SK-N-SH treated with all-trans-retinoic acid at 6 μM for 48 hours (cell line): ENCODE results near the gene CTSD.

Source experiments
- ATAC-seq: fragments of 200-7000 bp; cut with Tn5 transposase; 3 replicates; pipeline ENCODE4 v1.9.1; 2020; ENCODE audit warnings: mild to moderate bottlenecking, moderate library complexity
- ARNTL ChIP-seq: fragments of 450-650 bp; formaldehyde crosslinking; IDR thresholded peaks from 2 replicates; pipeline ENCODE4 v1.5.0; 2020; ENCODE audit warnings: low read depth, mild to moderate bottlenecking, moderate library complexity, borderline replicate concordance
- BACH2 ChIP-seq: fragments of 250-450 bp; sonication (Bioruptor Pico); IDR thresholded peaks from 2 replicates; pipeline ENCODE4 v1.9.0; 2021; ENCODE audit warnings: mild to moderate bottlenecking, borderline replicate concordance
- CSDC2 ChIP-seq: fragments of 250-450 bp; sonication (Bioruptor Pico); IDR thresholded peaks from 2 replicates; pipeline ENCODE4 v1.5.0; 2020; ENCODE audit warnings: mild to moderate bottlenecking, moderate library complexity
- ESRRG ChIP-seq: fragments of 250-450 bp; sonication (Bioruptor Pico); IDR thresholded peaks from 2 replicates; pipeline ENCODE4 v1.6.1; 2021; ENCODE audit warnings: mild to moderate bottlenecking
- GLIS3 ChIP-seq: fragments of 250-450 bp; sonication (Bioruptor Pico); IDR thresholded peaks from 2 replicates; pipeline ENCODE4 v1.5.0; 2020; ENCODE audit warnings: mild to moderate bottlenecking, moderate library complexity
- ISL1 ChIP-seq: fragments of 250-450 bp; sonication (Bioruptor Pico); IDR thresholded peaks from 2 replicates; pipeline ENCODE4 v2.1.2; 2022; ENCODE audit warnings: mild to moderate bottlenecking, moderate library complexity
- OSR1 ChIP-seq: fragments of 250-450 bp; sonication (Bioruptor Pico); IDR thresholded peaks from 2 replicates; pipeline ENCODE4 v1.8.0; 2022; ENCODE audit warnings: moderate library complexity, mild to moderate bottlenecking, inconsistent platforms
- PPARA ChIP-seq: fragments of 250-450 bp; sonication (Bioruptor Pico); IDR thresholded peaks from 2 replicates; pipeline ENCODE4 v1.5.0; 2020; ENCODE audit warnings: mild to moderate bottlenecking, borderline replicate concordance
- RARB ChIP-seq: fragments of 250-450 bp; sonication (Bioruptor Pico); IDR thresholded peaks from 2 replicates; pipeline ENCODE4 v1.8.0; 2021; ENCODE audit warnings: mild to moderate bottlenecking, moderate library complexity
- SNAI2 ChIP-seq: fragments of 250-450 bp; sonication (Bioruptor Pico); IDR thresholded peaks from 2 replicates; pipeline ENCODE4 v1.5.0; 2020; ENCODE audit warnings: mild to moderate bottlenecking, moderate library complexity
- TCF4 ChIP-seq: fragments of 250-450 bp; sonication (Bioruptor Pico); IDR thresholded peaks from 2 replicates; pipeline ENCODE4 v1.8.0; 2021; ENCODE audit warnings: mild to moderate bottlenecking, moderate library complexity, borderline replicate concordance
- TOX ChIP-seq: fragments of 250-450 bp; sonication (Bioruptor Pico); IDR thresholded peaks from 2 replicates; pipeline ENCODE4 v1.8.0; 2021; ENCODE audit warnings: mild to moderate bottlenecking, moderate library complexity, borderline replicate concordance
- ZC3H10 ChIP-seq: fragments of 250-450 bp; sonication (Bioruptor Pico); IDR thresholded peaks from 2 replicates; pipeline ENCODE4 v1.5.1; 2021; ENCODE audit warnings: mild to moderate bottlenecking, moderate library complexity
- ZFP3 ChIP-seq: fragments of 250-450 bp; sonication (Bioruptor Pico); IDR thresholded peaks from 2 replicates; pipeline ENCODE4 v1.5.0; 2020; ENCODE audit warnings: mild to moderate bottlenecking, moderate library complexity
- ZFP30 ChIP-seq: fragments of 450-650 bp; formaldehyde crosslinking; IDR thresholded peaks from 2 replicates; pipeline ENCODE4 v1.5.0; 2022; ENCODE audit warnings: mild to moderate bottlenecking, moderate library complexity
- ZNF565 ChIP-seq: fragments of 450-650 bp; formaldehyde crosslinking; conservative IDR thresholded peaks from 2 replicates; pipeline ENCODE4 v1.5.0; 2020; ENCODE audit warnings: low read depth, mild to moderate bottlenecking, moderate library complexity
- ZNF70 ChIP-seq: fragments of 450-650 bp; formaldehyde crosslinking; IDR thresholded peaks from 2 replicates; pipeline ENCODE4 v1.5.0; 2020; ENCODE audit warnings: mild to moderate bottlenecking, moderate library complexity
- ZNF8 ChIP-seq: fragments of 450-650 bp; formaldehyde crosslinking; IDR thresholded peaks from 2 replicates; pipeline ENCODE4 v1.5.0; 2020; ENCODE audit warnings: mild to moderate bottlenecking, moderate library complexity
- TF ChIP-seq, protein P1 (sequence below): fragments of 250-450 bp; sonication (Bioruptor Pico); IDR thresholded peaks from 2 replicates; pipeline ENCODE4 v1.5.1; 2021; ENCODE audit warnings: mild to moderate bottlenecking, moderate library complexity
- TF ChIP-seq, protein P2 (sequence below): fragments of 250-450 bp; sonication (Bioruptor Pico); IDR thresholded peaks from 2 replicates; pipeline ENCODE4 v1.8.0; 2020; ENCODE audit warnings: mild to moderate bottlenecking, moderate library complexity, borderline replicate concordance
- TF ChIP-seq, protein P3 (sequence below): fragments of 250-450 bp; sonication (Bioruptor Pico); IDR thresholded peaks from 2 replicates; pipeline ENCODE4 v1.5.1; 2020; ENCODE audit warnings: low read depth, mild to moderate bottlenecking, moderate library complexity

CTSD gene

DNA sequence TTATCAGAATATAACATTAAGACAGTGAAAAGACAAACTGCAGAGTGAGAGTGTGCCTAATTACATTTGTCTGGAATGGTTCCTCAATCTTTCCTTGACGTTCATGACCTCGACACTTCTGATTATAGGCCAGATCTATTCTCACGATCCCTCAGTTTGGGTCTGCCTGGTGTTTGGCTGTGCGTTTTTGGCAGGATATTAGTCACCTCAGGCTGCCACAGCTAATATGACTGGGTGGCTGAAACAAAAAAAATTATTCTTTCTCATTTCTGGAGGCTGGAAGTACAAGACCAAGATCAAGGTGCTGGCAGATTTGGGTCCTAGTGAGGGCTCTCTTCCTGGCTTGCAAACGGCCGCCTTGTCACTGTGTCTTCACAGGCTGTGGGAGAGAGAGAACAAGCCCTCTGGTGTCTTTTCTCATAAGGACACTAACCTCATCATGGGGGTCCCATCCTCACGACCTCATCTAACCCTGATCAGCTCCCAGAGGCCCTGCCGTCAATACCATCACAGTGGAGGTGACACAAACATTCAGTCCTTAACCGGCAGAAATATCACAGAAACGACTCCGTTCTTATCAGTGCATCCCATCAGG lies 36.5 kb downstream of the CTSD start:
- ATAC-seq = no peak
- TF ChIP-seq ESRRG (CRISPR knock-in tag) = no peak
- no peak for TF ChIP-seq ZNF8 (CRISPR knock-in tag)
- no peak for TF ChIP-seq ISL1 (CRISPR knock-in tag)
- TF ChIP-seq ARNTL (CRISPR knock-in tag) = no peak
- TF ChIP-seq, protein P1, sequence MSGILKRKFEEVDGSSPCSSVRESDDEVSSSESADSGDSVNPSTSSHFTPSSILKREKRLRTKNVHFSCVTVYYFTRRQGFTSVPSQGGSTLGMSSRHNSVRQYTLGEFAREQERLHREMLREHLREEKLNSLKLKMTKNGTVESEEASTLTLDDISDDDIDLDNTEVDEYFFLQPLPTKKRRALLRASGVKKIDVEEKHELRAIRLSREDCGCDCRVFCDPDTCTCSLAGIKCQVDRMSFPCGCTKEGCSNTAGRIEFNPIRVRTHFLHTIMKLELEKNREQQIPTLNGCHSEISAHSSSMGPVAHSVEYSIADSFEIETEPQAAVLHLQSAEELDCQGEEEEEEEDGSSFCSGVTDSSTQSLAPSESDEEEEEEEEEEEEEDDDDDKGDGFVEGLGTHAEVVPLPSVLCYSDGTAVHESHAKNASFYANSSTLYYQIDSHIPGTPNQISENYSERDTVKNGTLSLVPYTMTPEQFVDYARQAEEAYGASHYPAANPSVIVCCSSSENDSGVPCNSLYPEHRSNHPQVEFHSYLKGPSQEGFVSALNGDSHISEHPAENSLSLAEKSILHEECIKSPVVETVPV = no peak
- TF ChIP-seq GLIS3 (CRISPR knock-in tag) = no peak
- no peak for TF ChIP-seq CSDC2 (CRISPR knock-in tag)
- TF ChIP-seq, protein P2, sequence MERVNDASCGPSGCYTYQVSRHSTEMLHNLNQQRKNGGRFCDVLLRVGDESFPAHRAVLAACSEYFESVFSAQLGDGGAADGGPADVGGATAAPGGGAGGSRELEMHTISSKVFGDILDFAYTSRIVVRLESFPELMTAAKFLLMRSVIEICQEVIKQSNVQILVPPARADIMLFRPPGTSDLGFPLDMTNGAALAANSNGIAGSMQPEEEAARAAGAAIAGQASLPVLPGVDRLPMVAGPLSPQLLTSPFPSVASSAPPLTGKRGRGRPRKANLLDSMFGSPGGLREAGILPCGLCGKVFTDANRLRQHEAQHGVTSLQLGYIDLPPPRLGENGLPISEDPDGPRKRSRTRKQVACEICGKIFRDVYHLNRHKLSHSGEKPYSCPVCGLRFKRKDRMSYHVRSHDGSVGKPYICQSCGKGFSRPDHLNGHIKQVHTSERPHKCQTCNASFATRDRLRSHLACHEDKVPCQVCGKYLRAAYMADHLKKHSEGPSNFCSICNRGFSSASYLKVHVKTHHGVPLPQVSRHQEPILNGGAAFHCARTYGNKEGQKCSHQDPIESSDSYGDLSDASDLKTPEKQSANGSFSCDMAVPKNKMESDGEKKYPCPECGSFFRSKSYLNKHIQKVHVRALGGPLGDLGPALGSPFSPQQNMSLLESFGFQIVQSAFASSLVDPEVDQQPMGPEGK (CRISPR knock-in tag) = no peak
- TF ChIP-seq OSR1 (CRISPR knock-in tag) = no peak
- no peak for TF ChIP-seq PPARA

DNA sequence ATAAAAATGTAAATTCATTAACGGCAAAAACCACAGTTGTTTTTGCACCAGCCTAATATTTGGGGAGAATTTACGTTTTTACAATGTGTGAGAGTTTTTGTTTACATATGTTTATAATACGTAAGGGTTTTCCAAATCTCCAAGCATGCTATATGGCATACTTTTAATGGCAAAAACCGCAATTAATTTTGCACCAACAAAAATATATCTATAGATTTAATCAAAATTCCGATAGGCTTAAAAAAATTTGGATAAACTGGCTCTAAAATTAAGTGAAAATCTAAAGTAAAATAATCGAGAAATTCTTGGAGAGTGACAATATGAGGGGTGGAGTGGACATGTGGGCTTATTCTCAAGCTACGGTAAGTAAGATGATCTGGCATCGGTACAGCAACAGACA lies 43.9 kb downstream of the CTSD start:
- TF ChIP-seq ZNF565 (CRISPR knock-in tag) (no peak), ZNF8 (CRISPR knock-in tag) (no peak), BACH2 (CRISPR knock-in tag) (no peak), ZNF70 (no peak), RARB (no peak), PPARA (no peak), ZFP3 (CRISPR knock-in tag) (no peak), ZFP30 (CRISPR knock-in tag) (no peak)
- TF ChIP-seq, protein P2 (CRISPR knock-in tag) = no peak
- TF ChIP-seq, protein P1 = no peak
- TF ChIP-seq, protein P3, sequence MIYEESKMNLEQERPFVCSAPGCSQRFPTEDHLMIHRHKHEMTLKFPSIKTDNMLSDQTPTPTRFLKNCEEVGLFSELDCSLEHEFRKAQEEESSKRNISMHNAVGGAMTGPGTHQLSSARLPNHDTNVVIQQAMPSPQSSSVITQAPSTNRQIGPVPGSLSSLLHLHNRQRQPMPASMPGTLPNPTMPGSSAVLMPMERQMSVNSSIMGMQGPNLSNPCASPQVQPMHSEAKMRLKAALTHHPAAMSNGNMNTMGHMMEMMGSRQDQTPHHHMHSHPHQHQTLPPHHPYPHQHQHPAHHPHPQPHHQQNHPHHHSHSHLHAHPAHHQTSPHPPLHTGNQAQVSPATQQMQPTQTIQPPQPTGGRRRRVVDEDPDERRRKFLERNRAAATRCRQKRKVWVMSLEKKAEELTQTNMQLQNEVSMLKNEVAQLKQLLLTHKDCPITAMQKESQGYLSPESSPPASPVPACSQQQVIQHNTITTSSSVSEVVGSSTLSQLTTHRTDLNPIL = no peak
- no peak for ATAC-seq

DNA sequence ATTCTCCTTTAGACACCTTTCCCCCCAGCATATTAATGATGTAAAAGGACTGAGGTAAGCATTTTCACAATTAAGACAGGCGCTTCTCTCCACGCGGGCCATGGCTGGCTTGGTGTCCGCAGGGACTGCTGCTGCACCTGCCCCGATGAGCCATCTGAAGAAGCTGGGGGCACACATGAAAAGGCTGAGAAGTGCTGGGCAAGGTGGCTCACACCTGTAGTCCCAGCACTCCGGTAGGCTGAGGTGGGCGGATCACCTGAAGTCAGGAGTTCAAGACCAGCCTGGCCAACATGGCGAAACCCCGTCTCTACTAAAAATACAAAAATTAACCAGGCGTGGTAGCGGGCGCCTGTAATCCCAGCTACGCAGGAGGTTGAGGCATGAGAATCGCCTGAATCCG lies 45.4 kb downstream of the CTSD start:
- ATAC-seq = no peak
- no peak for TF ChIP-seq GLIS3 (CRISPR knock-in tag)
- no peak for TF ChIP-seq ZNF8 (CRISPR knock-in tag)
- TF ChIP-seq ZC3H10 (CRISPR knock-in tag) = no peak
- no peak for TF ChIP-seq BACH2 (CRISPR knock-in tag)

DNA sequence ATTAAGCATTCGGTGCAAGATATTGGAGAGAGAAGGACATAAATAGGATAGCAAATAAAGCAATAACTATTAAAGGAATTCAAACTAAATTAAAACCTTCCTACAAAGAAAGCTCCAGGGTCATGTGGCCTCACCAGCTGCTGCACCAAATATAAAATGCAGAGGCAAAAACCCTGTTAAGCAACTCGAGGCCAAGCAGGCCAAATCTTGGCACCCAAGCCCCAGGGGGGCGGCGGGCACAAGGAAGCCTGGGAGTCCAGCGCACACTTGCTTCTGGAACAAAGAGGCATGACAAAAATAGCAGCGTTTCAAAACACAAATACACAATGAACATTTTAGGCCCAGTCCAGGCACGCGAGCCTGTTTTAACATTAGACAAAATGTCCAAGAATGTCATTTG lies 46.0 kb downstream of the CTSD start:
- ATAC-seq = no peak
- TF ChIP-seq ZNF565 (CRISPR knock-in tag) = no peak
- TF ChIP-seq ZNF70 = no peak
- no peak for TF ChIP-seq TOX (CRISPR knock-in tag)
- TF ChIP-seq, protein P3 = no peak
- TF ChIP-seq ZNF8 (CRISPR knock-in tag) = no peak
- no peak for TF ChIP-seq OSR1 (CRISPR knock-in tag)
- TF ChIP-seq, protein P1 = no peak
- TF ChIP-seq TCF4 (CRISPR knock-in tag) = no peak
- no peak for TF ChIP-seq ESRRG (CRISPR knock-in tag)
- TF ChIP-seq, protein P2 (CRISPR knock-in tag) = no peak
- no peak for TF ChIP-seq SNAI2 (CRISPR knock-in tag)
- TF ChIP-seq ZFP30 (CRISPR knock-in tag) = no peak
